ENCODE data around the gene TCF12. TPM values are rescaled to one million over a fixed set of nuclear protein-coding genes. Genes with fewer than 3 reads are reported as not detected.

Gene TCF12
- total and polyA plus RNA-seq, 2 donors (not counting 3 experiments of a cell fraction or from before 2014, with no cell fraction given), result 72.1 to 133 TPM

DNA sequence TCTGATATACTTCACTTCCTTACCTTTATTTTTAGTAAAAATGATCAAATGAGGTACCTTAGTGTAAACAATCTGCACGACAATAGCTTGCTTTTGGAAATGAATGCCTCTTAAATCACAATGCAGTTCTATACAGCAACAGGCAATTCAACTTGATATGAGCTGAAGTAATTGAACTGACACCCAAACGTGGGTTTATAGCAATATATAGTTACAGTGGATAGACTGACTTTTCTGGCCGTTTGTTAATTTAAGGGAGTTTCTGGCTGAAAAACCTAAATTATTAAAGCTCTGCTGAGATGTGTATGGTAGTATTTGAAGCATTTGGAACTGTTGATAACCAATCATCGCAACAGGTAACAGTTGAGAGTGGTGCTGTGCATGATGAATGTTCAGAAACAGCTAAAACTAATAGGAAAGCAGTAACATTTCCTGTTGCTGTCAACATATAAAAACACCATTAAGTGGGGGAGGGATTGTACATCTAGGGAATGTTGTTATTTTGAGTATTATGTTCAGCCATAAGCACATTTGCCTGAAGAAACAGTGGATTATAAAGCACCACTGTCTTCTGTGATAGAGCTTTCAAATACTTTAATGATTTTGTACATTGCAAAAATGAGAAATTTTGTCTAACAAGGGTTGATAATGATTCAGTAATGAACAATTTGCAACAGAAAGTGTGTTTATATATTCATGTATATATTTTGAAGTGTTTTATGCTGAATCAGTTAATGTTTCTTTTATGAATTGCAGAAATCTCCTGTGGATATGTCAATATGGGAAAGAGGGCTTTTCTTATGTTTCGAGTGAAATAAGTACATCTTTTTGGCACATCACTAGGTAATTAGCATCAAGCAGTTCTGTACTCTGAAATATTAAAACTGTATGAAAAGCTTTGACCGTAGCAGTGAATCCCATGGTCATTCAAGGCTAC is 176.1 kb downstream of the TCF12 start:
- dilution Hi-C loops (cut with MboI; ENCODE audit: extremely low pct_ligation_motif_present, low sequenced_read_pairs), result no loop called here
- no TSS peak for BruUV-seq (replicated peaks)
- Histone ChIP-seq H4K20me1 (replicated peaks; ENCODE audit: control insufficient read depth, extremely low read depth, insufficient read depth, low read length) (no peaks in the 10 kb centered on the region), H3K9ac (replicated peaks; ENCODE audit: extremely low read depth, insufficient read depth, low read length) (no peak overlapping the region), H3K4me3 (replicated peaks in 1 of 3; ENCODE audit: insufficient read depth in 1 of 3, low read depth in 1 of 3, low read length in 3 of 3) (no peak overlapping the region), H3K27ac (ENCODE audit: insufficient read depth, low read depth, low read length) (no peak overlapping the region), H3K4me1 (ENCODE audit: control insufficient read depth, extremely low read depth, insufficient read depth, low read length) (peaks cover 10% of the 10 kb centered on the region), H3K4me2 (ENCODE audit: insufficient read depth, low read length) (peak overlapping the region; percentile 8), H3K27me3 (ENCODE audit: control insufficient read depth in 2 of 2, insufficient read depth in 2 of 2, low read length in 2 of 2) (no peaks in the 10 kb centered on the region), H3K9me1 (replicated peaks; ENCODE audit: control insufficient read depth, extremely low read depth, insufficient read depth, low read length) (no peaks in the 10 kb centered on the region), H3K9me3 (replicated peaks; ENCODE audit: control insufficient read depth, insufficient read depth, low read length) (no peaks in the 10 kb centered on the region), H3K36me3 (ENCODE audit: control insufficient read depth in 2 of 2, extremely low read depth in 1 of 2, insufficient read depth in 2 of 2, low read length in 2 of 2) (no peaks in the 10 kb centered on the region), H3K79me2 (ENCODE audit: control insufficient read depth, insufficient read depth, low read length) (peaks cover 31% of the 10 kb centered on the region), H2AFZ (ENCODE audit: low read depth, low read length) (no peak overlapping the region)
- DNase-seq (ENCODE audit: low read depth, low spot score), result peak; percentile 65
- POLR2A ChIA-PET, result no interaction called here
- CTCF ChIA-PET, result interaction anchor here (0.8 to 2.9 kb wide), 6 partner anchors 11 to 77 kb away, joined by 3 to 12 read pairs (median 4); no protein-coding TSS in a partner anchor
- TF ChIP-seq POLR2A (IDR thresholded peaks at IDR 0.05; ENCODE audit: low read depth, low read length) (no peak), GATA2 (IDR thresholded peaks at IDR 0.05; ENCODE audit: insufficient read depth, insufficient read length, low read depth, low read length) (no peak), POLR2AphosphoS5 (IDR thresholded peaks at IDR 0.05; ENCODE audit: insufficient read depth, low read depth, low read length) (no peak), FOS (IDR thresholded peaks at IDR 0.05; ENCODE audit: borderline replicate concordance, insufficient read depth, low read length) (no peak), MYC (IDR thresholded peaks at IDR 0.05; ENCODE audit: low read depth, low read length) (no peak), JUN (IDR thresholded peaks at IDR 0.05; ENCODE audit: borderline replicate concordance, insufficient read depth, insufficient read length, low read depth) (no peak), EZH2 (IDR thresholded peaks at IDR 0.05; ENCODE audit: borderline replicate concordance, low read depth, low read length, severe bottlenecking) (no peak)
- TF ChIP-seq, protein P1, sequence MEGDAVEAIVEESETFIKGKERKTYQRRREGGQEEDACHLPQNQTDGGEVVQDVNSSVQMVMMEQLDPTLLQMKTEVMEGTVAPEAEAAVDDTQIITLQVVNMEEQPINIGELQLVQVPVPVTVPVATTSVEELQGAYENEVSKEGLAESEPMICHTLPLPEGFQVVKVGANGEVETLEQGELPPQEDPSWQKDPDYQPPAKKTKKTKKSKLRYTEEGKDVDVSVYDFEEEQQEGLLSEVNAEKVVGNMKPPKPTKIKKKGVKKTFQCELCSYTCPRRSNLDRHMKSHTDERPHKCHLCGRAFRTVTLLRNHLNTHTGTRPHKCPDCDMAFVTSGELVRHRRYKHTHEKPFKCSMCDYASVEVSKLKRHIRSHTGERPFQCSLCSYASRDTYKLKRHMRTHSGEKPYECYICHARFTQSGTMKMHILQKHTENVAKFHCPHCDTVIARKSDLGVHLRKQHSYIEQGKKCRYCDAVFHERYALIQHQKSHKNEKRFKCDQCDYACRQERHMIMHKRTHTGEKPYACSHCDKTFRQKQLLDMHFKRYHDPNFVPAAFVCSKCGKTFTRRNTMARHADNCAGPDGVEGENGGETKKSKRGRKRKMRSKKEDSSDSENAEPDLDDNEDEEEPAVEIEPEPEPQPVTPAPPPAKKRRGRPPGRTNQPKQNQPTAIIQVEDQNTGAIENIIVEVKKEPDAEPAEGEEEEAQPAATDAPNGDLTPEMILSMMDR (IDR thresholded peaks at IDR 0.05; ENCODE audit: extremely low read depth in 1 of 2, insufficient read depth in 1 of 2, low read depth in 1 of 2, low read length in 2 of 2), result no peak
- TF ChIP-seq, protein P2, sequence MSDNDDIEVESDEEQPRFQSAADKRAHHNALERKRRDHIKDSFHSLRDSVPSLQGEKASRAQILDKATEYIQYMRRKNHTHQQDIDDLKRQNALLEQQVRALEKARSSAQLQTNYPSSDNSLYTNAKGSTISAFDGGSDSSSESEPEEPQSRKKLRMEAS (IDR thresholded peaks at IDR 0.05; ENCODE audit: insufficient read depth, insufficient read length), result no peak
- no peak for FAIRE-seq
- intact Hi-C loops (cut with micrococcal nuclease), result no loop called here
